GM18505 (cell line): ENCODE measurements around the gene SHC3.

Experiments
- ATAC-seq: cut with Tn5 transposase; IDR thresholded peaks from one replicate; pipeline ENCODE4 v1.9.1; 2021; ENCODE audit not compliant: unreplicated experiment
- POLR2A ChIP-seq: IDR thresholded peaks from 4 replicates; pipeline ENCODE4 v1.6.1; 2011; ENCODE audit warnings: borderline replicate concordance; ENCODE audit not compliant: insufficient read depth, insufficient read length; ENCODE audit errors: extremely low read depth

The SHC3 gene

DNA sequence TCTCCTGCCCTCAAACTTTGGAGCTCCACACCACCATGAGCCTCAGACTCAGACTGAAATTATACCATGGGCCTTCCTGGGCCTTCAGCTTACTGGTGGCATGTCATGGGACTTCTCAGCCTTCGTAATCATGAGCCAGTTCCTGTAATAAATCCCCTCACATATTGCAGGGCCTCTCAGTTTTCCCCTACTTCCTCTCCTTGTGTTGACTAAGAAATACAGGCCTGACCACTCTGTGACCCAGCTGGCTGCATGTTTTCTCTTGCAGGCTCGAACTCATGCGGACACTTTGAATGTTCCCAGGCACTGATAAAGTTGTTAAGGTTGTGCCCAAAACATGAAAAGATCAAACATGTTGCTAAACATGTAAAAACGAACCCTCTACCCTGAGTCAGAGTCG lies 26.2 kb upstream of the SHC3 start:
- TF ChIP-seq POLR2A, result no peak
- ATAC-seq, result no peak

DNA sequence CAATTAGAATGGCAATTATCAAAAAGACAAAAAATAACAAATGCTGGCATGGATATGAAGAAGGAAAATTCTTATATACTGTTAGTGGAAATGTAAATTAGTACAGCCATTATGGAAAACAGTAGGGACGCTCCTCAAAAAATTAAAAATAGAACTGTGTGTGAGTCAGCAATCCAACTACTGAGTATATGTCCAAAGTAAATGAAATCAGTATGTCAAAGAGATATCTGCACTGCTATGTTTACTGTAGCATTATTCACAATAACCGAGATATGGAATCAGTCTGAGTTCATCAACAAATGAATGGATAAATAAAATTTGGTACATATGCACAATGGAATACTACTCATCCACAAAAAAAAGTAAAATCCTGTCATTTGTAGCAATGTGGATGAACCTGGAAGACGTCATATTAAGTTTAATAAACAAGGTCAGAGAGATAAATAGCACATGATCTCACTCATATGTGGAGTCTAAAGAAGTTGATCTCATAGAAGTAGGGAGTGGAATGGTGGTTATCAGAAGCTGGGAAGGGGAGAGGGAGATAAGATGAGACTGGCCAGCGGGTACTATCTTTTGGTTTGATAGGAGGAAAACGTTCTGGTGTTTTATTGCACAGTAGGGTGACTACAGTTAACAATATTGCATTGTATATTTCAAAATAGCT lies 16.6 kb upstream of the SHC3 start:
- no peak for TF ChIP-seq POLR2A
- no peak for ATAC-seq

DNA sequence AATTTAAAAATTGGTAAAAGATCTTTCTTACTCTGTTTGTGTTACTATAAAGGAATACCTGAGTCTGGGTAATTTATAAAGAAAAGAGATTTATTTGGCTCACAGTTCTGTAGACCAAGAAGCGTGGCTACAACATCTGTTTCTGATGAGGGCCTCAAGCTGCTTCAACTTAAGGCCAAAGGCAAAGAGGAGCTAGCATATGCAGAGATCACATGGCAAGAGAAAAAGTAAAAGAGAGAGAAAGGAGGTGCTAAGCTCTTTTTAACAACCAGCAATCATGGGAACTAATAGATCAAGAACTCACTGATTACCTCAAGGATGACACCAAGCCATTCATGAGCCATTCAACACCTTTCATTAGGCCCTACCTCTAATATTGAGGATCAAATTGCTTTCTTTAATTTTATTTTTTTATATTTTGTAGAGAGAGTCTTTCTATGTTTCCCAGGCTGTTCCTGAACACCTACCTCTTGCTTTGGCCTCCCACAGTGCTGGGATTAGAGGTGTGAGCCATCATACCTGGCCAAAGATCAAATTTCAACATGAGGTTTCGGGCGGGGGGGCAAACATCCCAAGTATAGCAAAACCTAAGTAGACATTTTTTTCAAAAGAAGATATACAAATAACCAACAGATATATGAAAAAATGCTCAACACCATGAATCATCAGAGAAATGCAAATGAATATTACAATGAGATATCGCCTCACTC lies 16.0 kb upstream of the SHC3 start:
- no peak for TF ChIP-seq POLR2A
- no peak for ATAC-seq

DNA sequence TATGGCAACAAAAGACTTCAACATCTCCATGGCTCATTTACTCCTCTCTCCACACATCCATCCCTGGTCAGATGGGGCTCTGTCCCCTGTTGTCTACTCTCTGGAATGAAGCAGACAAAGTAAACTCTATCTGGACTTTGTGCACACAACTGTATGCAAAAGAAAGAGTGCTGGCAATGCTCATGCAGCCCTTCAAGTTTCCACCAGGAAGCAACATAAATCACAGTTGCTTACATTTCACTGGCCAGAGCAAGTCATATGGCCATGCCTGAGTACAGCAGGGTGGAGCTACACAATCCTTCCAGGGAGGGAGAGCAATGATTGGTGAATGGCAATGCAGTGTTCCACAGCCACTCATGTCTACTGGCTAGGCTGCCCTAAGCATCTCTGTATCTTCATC lies 12.4 kb upstream of the SHC3 start:
- no peak for ATAC-seq
- TF ChIP-seq POLR2A, result no peak

DNA sequence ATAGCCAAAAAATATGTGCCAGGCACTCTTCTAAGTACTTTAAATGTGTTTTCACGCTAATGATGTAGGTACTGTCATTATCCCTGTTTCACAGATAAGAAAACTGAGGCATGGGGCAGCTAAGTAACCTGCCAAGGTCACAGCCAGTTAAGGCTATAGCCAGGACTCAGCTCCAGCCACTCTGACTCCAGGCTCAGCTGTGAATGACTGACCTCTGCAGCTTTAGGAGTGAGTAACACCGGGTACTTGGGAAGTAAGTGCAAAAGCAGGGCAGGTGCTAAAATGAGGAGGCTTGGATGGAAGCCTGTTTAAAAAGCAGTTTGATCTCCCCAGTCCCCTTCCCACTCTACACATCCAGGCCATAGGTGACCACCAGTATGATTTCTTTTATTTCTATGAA lies 10.6 kb upstream of the SHC3 start:
- no peak for TF ChIP-seq POLR2A
- no peak for ATAC-seq

DNA sequence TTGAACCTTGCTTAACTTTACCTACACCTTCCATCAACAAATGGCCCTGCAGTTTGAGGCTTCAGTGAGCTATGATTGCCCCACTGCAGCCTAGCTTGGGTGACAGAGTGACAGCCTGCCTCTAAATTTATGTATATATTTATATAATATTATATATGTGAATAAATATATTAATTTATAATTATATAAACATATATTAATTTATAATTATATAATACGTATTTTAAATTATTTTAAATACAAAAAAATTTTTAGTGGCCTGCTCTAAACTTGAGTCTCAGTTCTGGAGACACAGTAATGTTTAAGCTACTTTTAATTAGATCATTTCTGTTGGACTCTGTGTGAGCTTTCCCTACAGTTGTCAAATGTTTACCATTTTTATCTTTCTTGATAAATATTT lies 9.3 kb upstream of the SHC3 start:
- ATAC-seq, result no peak
- no peak for TF ChIP-seq POLR2A

DNA sequence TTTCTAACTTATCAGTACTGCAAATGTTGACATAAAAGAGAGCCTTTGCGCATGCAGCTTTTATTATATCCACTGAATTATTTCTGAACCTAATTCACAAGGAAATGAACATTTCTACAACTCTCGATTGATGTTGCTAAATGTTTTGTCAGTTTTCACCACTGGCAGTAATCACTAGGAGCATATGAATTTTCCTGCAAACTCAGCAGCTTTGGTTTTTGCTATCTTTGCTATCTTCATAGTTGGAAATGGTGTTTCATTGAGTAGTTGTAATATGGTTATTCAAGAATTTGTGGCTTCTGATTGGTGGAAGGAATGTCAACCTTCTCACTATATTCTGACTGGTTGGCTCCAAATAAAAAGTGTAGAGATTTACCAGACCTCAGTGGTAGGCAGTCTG lies 8.9 kb upstream of the SHC3 start:
- no peak for TF ChIP-seq POLR2A
- ATAC-seq, result no peak

DNA sequence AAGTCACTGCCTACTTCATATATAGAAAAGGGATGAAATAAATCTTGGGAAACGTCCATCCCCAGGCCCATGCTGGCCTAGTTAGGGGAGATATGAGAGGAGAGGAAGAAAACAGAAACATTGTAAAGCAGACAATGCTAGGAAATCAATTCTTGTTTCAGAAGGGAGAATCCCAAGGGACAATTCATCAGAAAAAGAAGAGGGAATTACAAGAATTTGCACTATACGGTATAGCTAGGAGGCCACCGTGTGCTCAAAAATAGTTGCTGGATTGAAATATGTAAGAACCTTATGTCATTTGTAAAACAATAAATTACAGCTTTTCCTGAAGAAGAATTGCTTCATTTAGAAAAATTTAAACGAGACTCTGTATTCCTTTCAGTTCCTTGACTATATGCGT lies 8.3 kb upstream of the SHC3 start:
- no peak for TF ChIP-seq POLR2A
- ATAC-seq, result no peak

DNA sequence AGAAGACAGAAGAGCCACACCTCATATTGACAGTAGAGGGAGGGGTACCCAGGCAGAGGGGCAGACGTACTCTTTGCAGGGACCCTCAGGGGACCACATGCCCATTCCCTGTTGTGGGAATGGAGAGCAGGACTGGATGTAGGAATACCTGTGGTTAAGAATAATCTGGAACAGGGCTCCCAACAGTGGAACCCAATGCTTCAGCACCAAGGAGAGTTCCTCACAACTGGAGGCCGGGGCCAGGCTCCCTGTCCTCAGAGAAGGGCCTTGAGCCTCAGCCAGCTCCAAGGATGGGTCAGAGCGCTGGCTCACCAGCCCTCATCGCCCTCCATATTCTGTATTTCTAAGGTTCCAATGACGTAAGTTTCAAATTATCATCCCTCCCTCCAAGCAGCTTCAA lies 7.4 kb upstream of the SHC3 start:
- TF ChIP-seq POLR2A, result no peak
- ATAC-seq, result no peak

DNA sequence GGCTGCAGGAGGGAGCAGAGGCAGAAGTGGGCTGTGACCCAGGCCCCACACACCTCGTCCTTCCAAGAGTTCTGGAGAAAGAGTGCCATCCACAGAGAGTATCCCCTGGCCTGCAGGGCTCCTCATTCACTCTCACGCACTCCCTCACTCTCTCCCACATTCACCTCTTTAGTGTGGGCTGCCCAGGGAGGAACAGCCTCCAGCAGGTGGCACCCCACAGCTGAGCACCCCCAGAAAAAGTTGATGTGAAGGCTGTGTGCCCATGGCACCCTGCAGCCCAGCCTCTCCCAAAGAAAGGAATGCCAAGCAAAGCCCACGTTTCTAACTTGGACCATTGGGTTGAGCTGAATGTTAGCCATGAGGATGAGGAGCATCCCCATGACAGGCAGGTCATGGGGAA lies 4.5 kb upstream of the SHC3 start:
- TF ChIP-seq POLR2A, result no peak

DNA sequence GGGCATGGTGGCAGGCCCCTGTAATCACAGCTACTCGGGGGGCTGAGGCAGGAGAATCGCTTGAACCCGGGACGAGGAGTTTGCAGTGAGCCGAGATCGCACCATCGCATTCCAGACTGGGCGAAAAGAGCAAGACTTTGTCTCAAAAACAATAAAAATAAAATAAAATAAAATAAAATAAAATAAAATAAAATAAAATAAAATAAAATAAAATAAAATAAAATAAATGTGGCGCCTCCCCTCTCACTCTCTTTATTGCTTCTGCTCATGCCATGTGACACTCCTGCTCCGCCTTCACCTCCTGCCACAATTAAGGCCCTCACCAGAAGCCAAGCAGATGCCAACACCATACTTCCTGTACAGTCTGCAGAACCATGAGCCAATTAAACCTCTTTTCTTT lies 3.8 kb upstream of the SHC3 start:
- no peak for ATAC-seq
- TF ChIP-seq POLR2A, result no peak

More for the DNA sequence above, 4.5 kb upstream of the SHC3 start:
- ATAC-seq, result no peak

DNA sequence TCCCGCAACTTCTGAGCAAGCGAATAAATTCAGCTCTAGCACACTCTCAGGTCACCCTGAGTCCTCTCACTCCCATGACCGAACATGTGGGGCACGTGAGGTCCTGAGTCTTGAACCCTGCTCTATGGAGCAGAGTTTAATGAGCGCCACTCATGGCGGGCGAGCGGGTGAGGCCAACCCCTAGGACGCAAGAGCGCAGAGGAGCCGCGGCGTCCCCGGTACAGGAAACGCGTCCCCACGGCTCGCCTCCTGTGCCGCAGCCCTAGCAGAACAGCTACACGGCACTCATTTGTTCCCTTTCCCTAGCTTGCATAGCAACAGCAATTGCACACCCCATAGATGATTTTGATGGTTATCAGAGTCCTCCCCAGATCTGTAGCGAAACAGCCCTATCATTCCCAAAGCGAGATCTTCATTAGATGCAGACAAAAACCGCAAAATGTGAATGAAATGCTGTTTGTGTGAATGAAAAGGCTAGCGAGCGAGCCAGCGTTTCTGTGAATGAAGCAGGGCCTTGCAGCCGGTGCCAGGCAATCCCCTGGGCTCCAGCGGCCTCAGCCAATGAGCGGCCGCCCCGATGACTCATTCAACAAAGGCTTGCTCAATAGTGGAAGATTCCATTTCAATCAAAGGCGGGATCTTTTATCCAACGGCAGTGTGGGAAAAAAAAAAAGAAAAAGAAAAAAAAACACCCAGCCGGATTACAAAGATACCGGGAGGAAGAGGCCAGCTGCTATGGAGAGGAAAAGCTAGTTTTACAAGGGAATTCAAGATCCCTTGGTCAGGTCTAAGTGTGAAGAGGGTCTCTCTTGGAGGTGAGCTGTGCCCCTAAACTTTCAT lies 1.5 kb upstream of the SHC3 start:
- no peak for ATAC-seq

DNA sequence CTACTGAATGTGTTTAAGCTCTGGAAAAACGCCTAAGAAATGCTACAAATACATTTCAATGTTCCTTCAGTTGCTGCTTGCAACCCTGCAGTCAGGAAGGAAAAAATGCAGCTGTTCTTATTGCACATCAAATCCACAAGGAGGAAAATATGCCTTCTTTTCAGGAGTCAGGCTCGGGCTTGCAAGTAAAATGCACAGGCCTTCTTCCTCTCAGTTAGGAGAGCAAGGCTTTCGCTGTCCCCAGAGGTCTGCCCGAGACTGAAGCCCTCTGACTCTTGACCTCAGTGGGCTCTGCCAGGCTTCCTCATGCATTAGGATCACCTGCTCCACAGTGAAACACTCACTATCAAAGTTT lies 899 bp upstream of the SHC3 start:
- no peak for ATAC-seq

More for the DNA sequence above, 1.5 kb upstream of the SHC3 start:
- TF ChIP-seq POLR2A, result no peak

More for the DNA sequence above, 899 bp upstream of the SHC3 start:
- TF ChIP-seq POLR2A, result no peak
